SK-N-SH treated with all-trans-retinoic acid at 6 μM for 48 hours (cell line): Measurements from ENCODE around the gene NLRP9.

Experiments
- ATAC-seq: fragments of 200-7000 bp; cut with Tn5 transposase; 3 replicates; pipeline ENCODE4 v1.9.1; 2020; ENCODE audit warnings: mild to moderate bottlenecking, moderate library complexity
- ARNTL ChIP-seq: fragments of 450-650 bp; formaldehyde crosslinking; IDR thresholded peaks from 2 replicates; pipeline ENCODE4 v1.5.0; 2020; ENCODE audit warnings: low read depth, mild to moderate bottlenecking, moderate library complexity, borderline replicate concordance
- CREB5 ChIP-seq: fragments of 250-450 bp; sonication (Bioruptor Pico); IDR thresholded peaks from 2 replicates; pipeline ENCODE4 v1.5.1; 2020; ENCODE audit warnings: low read depth, mild to moderate bottlenecking, moderate library complexity
- CSDC2 ChIP-seq: fragments of 250-450 bp; sonication (Bioruptor Pico); IDR thresholded peaks from 2 replicates; pipeline ENCODE4 v1.5.0; 2020; ENCODE audit warnings: mild to moderate bottlenecking, moderate library complexity
- ESRRG ChIP-seq: fragments of 250-450 bp; sonication (Bioruptor Pico); IDR thresholded peaks from 2 replicates; pipeline ENCODE4 v1.6.1; 2021; ENCODE audit warnings: mild to moderate bottlenecking
- GLIS3 ChIP-seq: fragments of 250-450 bp; sonication (Bioruptor Pico); IDR thresholded peaks from 2 replicates; pipeline ENCODE4 v1.5.0; 2020; ENCODE audit warnings: mild to moderate bottlenecking, moderate library complexity
- ISL1 ChIP-seq: fragments of 250-450 bp; sonication (Bioruptor Pico); IDR thresholded peaks from 2 replicates; pipeline ENCODE4 v2.1.2; 2022; ENCODE audit warnings: mild to moderate bottlenecking, moderate library complexity
- OSR1 ChIP-seq: fragments of 250-450 bp; sonication (Bioruptor Pico); IDR thresholded peaks from 2 replicates; pipeline ENCODE4 v1.8.0; 2022; ENCODE audit warnings: moderate library complexity, mild to moderate bottlenecking, inconsistent platforms
- PATZ1 ChIP-seq: fragments of 250-450 bp; sonication (Bioruptor Pico); IDR thresholded peaks from 2 replicates; pipeline ENCODE4 v1.8.0; 2020; ENCODE audit warnings: mild to moderate bottlenecking, moderate library complexity, borderline replicate concordance
- POU6F1 ChIP-seq: fragments of 250-450 bp; sonication (Bioruptor Pico); IDR thresholded peaks from 2 replicates; pipeline ENCODE4 v1.8.0; 2021; ENCODE audit warnings: low read depth, mild to moderate bottlenecking, moderate library complexity, borderline replicate concordance
- PPARA ChIP-seq: fragments of 250-450 bp; sonication (Bioruptor Pico); IDR thresholded peaks from 2 replicates; pipeline ENCODE4 v1.5.0; 2020; ENCODE audit warnings: mild to moderate bottlenecking, borderline replicate concordance
- SNAI2 ChIP-seq: fragments of 250-450 bp; sonication (Bioruptor Pico); IDR thresholded peaks from 2 replicates; pipeline ENCODE4 v1.5.0; 2020; ENCODE audit warnings: mild to moderate bottlenecking, moderate library complexity
- TCF4 ChIP-seq: fragments of 250-450 bp; sonication (Bioruptor Pico); IDR thresholded peaks from 2 replicates; pipeline ENCODE4 v1.8.0; 2021; ENCODE audit warnings: mild to moderate bottlenecking, moderate library complexity, borderline replicate concordance
- TOX ChIP-seq: fragments of 250-450 bp; sonication (Bioruptor Pico); IDR thresholded peaks from 2 replicates; pipeline ENCODE4 v1.8.0; 2021; ENCODE audit warnings: mild to moderate bottlenecking, moderate library complexity, borderline replicate concordance
- TSHZ2 ChIP-seq: fragments of 250-450 bp; sonication (Bioruptor Pico); IDR thresholded peaks from 2 replicates; pipeline ENCODE4 v1.5.0; 2020; ENCODE audit warnings: mild to moderate bottlenecking, moderate library complexity
- ZC3H10 ChIP-seq: fragments of 250-450 bp; sonication (Bioruptor Pico); IDR thresholded peaks from 2 replicates; pipeline ENCODE4 v1.5.1; 2021; ENCODE audit warnings: mild to moderate bottlenecking, moderate library complexity
- ZFP30 ChIP-seq: fragments of 450-650 bp; formaldehyde crosslinking; IDR thresholded peaks from 2 replicates; pipeline ENCODE4 v1.5.0; 2022; ENCODE audit warnings: mild to moderate bottlenecking, moderate library complexity
- ZNF8 ChIP-seq: fragments of 450-650 bp; formaldehyde crosslinking; IDR thresholded peaks from 2 replicates; pipeline ENCODE4 v1.5.0; 2020; ENCODE audit warnings: mild to moderate bottlenecking, moderate library complexity

Gene NLRP9

GRCh38 chr19:55674841-55675660 lies 63.2 kb downstream of the NLRP9 start, which contains the start of gene EPN1:
EPN1 (plus strand) TSS chr19:55675226; CDS start chr19:55678628, 3,402 bp downstream.
- ATAC-seq = peak; percentile 79

GRCh38 chr19:55674459-55674840 lies 63.8 kb downstream of the NLRP9 start:
- ATAC-seq = no peak
- TF ChIP-seq CREB5 (CRISPR knock-in tag) = no peak
- no peak for TF ChIP-seq OSR1 (CRISPR knock-in tag)
- TF ChIP-seq PPARA (CRISPR knock-in tag) = no peak
- no peak for TF ChIP-seq ARNTL
- TF ChIP-seq CSDC2 (CRISPR knock-in tag) = no peak
- TF ChIP-seq ZNF8 (CRISPR knock-in tag) = no peak
- TF ChIP-seq PATZ1 = no peak
- TF ChIP-seq ZFP30 (CRISPR knock-in tag) = no peak
- no peak for TF ChIP-seq ISL1 (CRISPR knock-in tag)
- TF ChIP-seq TCF4 (CRISPR knock-in tag) = no peak
- TF ChIP-seq TSHZ2 (CRISPR knock-in tag) = no peak

More at GRCh38 chr19:55674841-55675660, 63.2 kb downstream of the NLRP9 start, which contains the start of gene EPN1:
- TF ChIP-seq CREB5 (CRISPR knock-in tag) (no peak), TSHZ2 (CRISPR knock-in tag) (0 out of 2 replicates have a peak, but pooled peaks have one; percentile 33), GLIS3 (CRISPR knock-in tag) (no peak; the same call in 1 of the 2 replicates), ESRRG (no peak), TCF4 (CRISPR knock-in tag) (no peak)

GRCh38 chr19:55673889-55674288 lies 64.3 kb downstream of the NLRP9 start:
- TF ChIP-seq ESRRG = no peak
- no peak for TF ChIP-seq PATZ1
- no peak for TF ChIP-seq SNAI2 (CRISPR knock-in tag)
- TF ChIP-seq POU6F1 (CRISPR knock-in tag) = no peak
- TF ChIP-seq TOX (CRISPR knock-in tag) = no peak
- no peak for TF ChIP-seq ZC3H10 (CRISPR knock-in tag)
- no peak for TF ChIP-seq ISL1 (CRISPR knock-in tag)
- no peak for TF ChIP-seq CREB5 (CRISPR knock-in tag)
- ATAC-seq = no peak
